ENCODE measurements around the gene RBP5. TPM values are rescaled to one million over a fixed set of nuclear protein-coding genes. Genes with fewer than 3 reads are reported as not detected.

Gene RBP5
- total and polyA plus RNA-seq, 10 donors = 55.5 to 170 (median 105) TPM

GRCh38 chr12:7146906-7147305 is 18.2 kb upstream of the RBP5 start:
- Histone ChIP-seq H3K9me3 (no peaks in the 10 kb centered on the region), H3K36me3 (peaks cover 0 to 93% (median 53%) of the 10 kb centered on the region in 6 donors), H3K27me3 (replicated peaks in 1 of 7) (no peaks in the 10 kb centered on the region), H3K4me3 (no peak overlapping the region), H3K4me1 (peaks cover 0 to 13% (median 3%) of the 10 kb centered on the region in 6 donors), H3K27ac (no peak overlapping the region)
- no peak for DNase-seq
- TF ChIP-seq POLR2A (IDR thresholded peaks at IDR 0.05) (no peak), POLR2AphosphoS5 (IDR thresholded peaks at IDR 0.05) (no peak), CTCF (IDR thresholded peaks at IDR 0.05 in 8 of 11, conservative IDR thresholded peaks at IDR 0.05 in 3 of 11) (no peak)
- 93 to 98% (median 95%) methylated on average over 7 of the region's 7 CpGs for WGBS, 5 donors
- intact Hi-C loops (cut with DNase I; ENCODE audit: low total_unique reads) = no loop called here

- DNase-seq = no peak
- no peak overlapping the region for H3K27ac ChIP-seq
- H3K36me3 ChIP-seq = peaks cover 0 to 93% (median 51%) of the 10 kb centered on the region in 6 donors
- no peaks in the 10 kb centered on the region for H3K9me3 ChIP-seq
- H3K4me3 ChIP-seq = no peak overlapping the region
- no peak for TF ChIP-seq POLR2A (IDR thresholded peaks at IDR 0.05)
- no peak for TF ChIP-seq POLR2AphosphoS5 (IDR thresholded peaks at IDR 0.05)
- TF ChIP-seq CTCF (IDR thresholded peaks at IDR 0.05 in 8 of 11, conservative IDR thresholded peaks at IDR 0.05 in 3 of 11) = no peak
- WGBS, 5 donors = 90 to 94% (median 91%) methylated on average over 7 of the region's 7 CpGs
- intact Hi-C loops (cut with DNase I; ENCODE audit: low total_unique reads) = no loop called here
- no peaks in the 10 kb centered on the region for H3K27me3 ChIP-seq (replicated peaks in 1 of 7)
- H3K4me1 ChIP-seq = peaks cover 0 to 17% (median 3%) of the 10 kb centered on the region in 6 donors
Measured at GRCh38 chr12:7146228-7146627, 17.5 kb upstream of the RBP5 start.

DNA sequence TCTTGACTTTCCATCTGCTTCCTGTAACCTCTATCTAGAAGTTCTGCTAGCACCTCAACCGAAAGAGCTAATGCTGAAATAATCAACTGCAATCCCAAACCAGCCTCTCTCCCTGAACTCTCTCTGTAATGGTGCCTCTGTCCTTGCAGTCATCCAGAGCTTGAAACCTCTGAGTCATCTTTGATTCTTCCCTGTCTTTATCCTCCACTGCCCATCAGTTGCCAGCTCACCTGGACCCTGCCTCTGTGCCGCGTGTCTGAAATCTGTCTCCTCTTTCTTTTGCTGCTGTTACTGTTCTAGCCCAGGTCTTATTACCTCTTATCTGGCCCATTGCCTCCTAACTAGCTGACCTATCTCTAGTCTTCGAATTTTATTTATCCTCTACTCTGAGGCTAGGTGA is 17.0 kb upstream of the RBP5 start:
- no peak overlapping the region for H3K4me3 ChIP-seq
- peaks cover 0 to 93% (median 48%) of the 10 kb centered on the region in 6 donors for H3K36me3 ChIP-seq
- WGBS, 5 donors = 74 to 92% (median 81%) methylated on average over 4 of the region's 4 CpGs
- H3K27me3 ChIP-seq (replicated peaks in 1 of 7) = no peaks in the 10 kb centered on the region
- no peak overlapping the region for H3K27ac ChIP-seq
- DNase-seq = peak; percentile 18
- no peaks in the 10 kb centered on the region for H3K9me3 ChIP-seq
- intact Hi-C loops (cut with DNase I; ENCODE audit: low total_unique reads) = no loop called here
- H3K4me1 ChIP-seq = peaks cover 0 to 16% (median 3%) of the 10 kb centered on the region in 6 donors
- TF ChIP-seq POLR2A (IDR thresholded peaks at IDR 0.05) (no peak), CTCF (IDR thresholded peaks at IDR 0.05 in 8 of 11, conservative IDR thresholded peaks at IDR 0.05 in 3 of 11) (no peak), POLR2AphosphoS5 (IDR thresholded peaks at IDR 0.05) (no peak)

GRCh38 chr12:7144414-7145120 is 15.9 kb upstream of the RBP5 start:
- Histone ChIP-seq H3K27ac (no peak overlapping the region), H3K9me3 (no peaks in the 10 kb centered on the region), H3K27me3 (replicated peaks in 1 of 7) (no peaks in the 10 kb centered on the region), H3K36me3 (peaks cover 0 to 93% (median 37%) of the 10 kb centered on the region in 6 donors), H3K4me3 (no peak overlapping the region), H3K4me1 (peaks cover 0 to 8% (median 0%) of the 10 kb centered on the region in 6 donors)
- TF ChIP-seq CTCF (IDR thresholded peaks at IDR 0.05 in 8 of 11, conservative IDR thresholded peaks at IDR 0.05 in 3 of 11) (peak in 10 of 11 experiments; percentile 14 to 72 (median 52)), POLR2AphosphoS5 (IDR thresholded peaks at IDR 0.05) (no peak), POLR2A (IDR thresholded peaks at IDR 0.05) (no peak)
- 56 to 64% (median 58%) methylated on average over 9 to 11 of the region's 11 CpGs for WGBS, 5 donors
- peak; percentile 28 for DNase-seq
- intact Hi-C loops (cut with DNase I; ENCODE audit: low total_unique reads) = no loop called here

Data from spleen (tissue), 11 donors.